Kidney epithelial cell (primary cell): ENCODE measurements around the gene IP6K3. TPM values are rescaled to one million over a fixed set of nuclear protein-coding genes. Genes with fewer than 3 reads are reported as not detected.

Source experiments
- DNase-seq: peaks from one replicate; pipeline ENCODE4 v3.0.0-alpha.2; 2010; ENCODE audit warnings: low read depth
- H3K27me3 ChIP-seq: 2 replicates; pipeline ENCODE4 v1.6.0; 2011; ENCODE audit warnings: low read length; ENCODE audit not compliant: control insufficient read depth, insufficient read depth
- H3K36me3 ChIP-seq: 2 replicates; pipeline ENCODE4 v1.5.1; 2011; ENCODE audit warnings: low read length; ENCODE audit not compliant: control insufficient read depth, insufficient read depth
- H3K4me3 ChIP-seq: 2 replicates; pipeline ENCODE4 v1.5.1; 2011; ENCODE audit warnings: low read depth, mild to moderate bottlenecking, control low read depth, low read length
- total RNA-seq: library from RNA; depleted of rRNA; stranded (reverse); fragments of >200 nt; gene quantifications from 2 replicates; pipeline ENCODE4 v1.2.3, GENCODE V29; 2015
- TF ChIP-seq, protein P1 (sequence below): IDR thresholded peaks from 2 replicates; pipeline ENCODE4 v1.5.1; 2011; ENCODE audit warnings: mild to moderate bottlenecking, moderate library complexity, low read length, control low read depth, inconsistent platforms; ENCODE audit not compliant: insufficient read depth, poor library complexity, severe bottlenecking

IP6K3 gene
- total RNA-seq, 1 donor from 2014 or later = 0.29 TPM

DNA sequence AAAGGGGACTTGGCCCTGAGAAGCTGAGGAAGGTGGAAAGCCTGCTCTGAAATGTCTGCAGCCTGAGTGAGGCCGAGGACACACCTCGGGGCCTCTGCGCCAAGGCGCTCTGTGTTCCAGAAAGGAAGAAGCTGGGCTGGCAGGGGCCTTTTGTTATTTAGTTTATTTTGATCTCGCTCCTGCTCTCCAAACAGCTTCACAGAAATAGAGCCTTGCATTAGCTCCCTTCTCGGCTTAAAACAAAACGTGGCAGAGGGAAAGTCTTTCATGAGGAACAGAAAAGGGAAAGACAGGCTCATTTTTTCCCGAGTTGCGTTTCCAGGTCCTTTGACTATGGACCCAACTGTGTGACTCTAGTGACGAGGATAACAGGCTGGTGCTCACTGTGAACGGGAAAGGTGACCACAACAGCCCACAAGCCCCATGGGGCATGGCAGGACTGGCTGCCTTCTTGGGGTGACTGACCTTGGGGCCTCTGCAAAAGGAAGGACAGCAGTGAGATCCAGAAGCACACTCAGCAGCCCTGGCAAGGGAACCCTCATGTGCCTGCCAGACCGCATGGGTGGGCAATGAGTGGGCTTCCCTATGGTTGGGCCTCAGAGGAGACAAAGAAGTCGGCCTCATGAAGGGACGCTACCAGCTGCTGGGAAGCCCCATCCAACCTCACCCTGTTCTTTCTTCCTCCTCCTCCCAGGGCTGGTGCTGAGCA is 23.6 kb upstream of the IP6K3 start:
- Histone ChIP-seq H3K4me3 (no peak overlapping the region), H3K36me3 (peaks cover 3% of the 10 kb centered on the region), H3K27me3 (no peaks in the 10 kb centered on the region)
- TF ChIP-seq, protein P1, sequence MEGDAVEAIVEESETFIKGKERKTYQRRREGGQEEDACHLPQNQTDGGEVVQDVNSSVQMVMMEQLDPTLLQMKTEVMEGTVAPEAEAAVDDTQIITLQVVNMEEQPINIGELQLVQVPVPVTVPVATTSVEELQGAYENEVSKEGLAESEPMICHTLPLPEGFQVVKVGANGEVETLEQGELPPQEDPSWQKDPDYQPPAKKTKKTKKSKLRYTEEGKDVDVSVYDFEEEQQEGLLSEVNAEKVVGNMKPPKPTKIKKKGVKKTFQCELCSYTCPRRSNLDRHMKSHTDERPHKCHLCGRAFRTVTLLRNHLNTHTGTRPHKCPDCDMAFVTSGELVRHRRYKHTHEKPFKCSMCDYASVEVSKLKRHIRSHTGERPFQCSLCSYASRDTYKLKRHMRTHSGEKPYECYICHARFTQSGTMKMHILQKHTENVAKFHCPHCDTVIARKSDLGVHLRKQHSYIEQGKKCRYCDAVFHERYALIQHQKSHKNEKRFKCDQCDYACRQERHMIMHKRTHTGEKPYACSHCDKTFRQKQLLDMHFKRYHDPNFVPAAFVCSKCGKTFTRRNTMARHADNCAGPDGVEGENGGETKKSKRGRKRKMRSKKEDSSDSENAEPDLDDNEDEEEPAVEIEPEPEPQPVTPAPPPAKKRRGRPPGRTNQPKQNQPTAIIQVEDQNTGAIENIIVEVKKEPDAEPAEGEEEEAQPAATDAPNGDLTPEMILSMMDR = no peak
- no peak for DNase-seq

DNA sequence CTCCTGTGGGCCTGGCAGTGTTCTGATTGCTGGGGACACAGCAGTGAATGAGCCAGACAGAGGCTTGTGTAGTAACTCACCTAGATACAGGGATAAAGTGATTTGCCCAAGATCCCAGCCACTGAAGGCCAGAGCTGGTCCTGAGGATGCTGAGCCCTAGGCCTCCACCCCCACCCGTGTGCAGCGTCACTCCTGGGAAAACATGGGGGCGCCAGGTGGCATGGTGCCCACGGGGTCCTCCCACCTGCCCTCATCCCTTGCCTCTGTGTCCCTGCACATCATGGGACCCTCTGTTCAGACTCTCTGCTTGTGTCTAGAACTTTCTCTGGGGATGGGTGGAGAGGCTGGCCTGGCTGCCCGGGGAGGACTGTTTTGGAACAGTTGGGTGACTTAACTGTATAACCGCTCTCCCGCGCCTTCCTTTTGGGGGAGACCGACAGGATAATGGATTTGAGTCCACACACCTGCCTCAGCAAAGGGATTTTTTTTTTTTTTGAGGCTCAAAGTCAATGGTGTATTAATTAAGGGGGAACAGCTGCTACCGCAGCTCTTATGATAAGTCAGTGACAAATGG is 22.6 kb upstream of the IP6K3 start:
- Histone ChIP-seq H3K36me3 (peaks cover 1% of the 10 kb centered on the region), H3K27me3 (no peaks in the 10 kb centered on the region), H3K4me3 (no peak overlapping the region)
- DNase-seq = no peak
- TF ChIP-seq, protein P1 = no peak

DNA sequence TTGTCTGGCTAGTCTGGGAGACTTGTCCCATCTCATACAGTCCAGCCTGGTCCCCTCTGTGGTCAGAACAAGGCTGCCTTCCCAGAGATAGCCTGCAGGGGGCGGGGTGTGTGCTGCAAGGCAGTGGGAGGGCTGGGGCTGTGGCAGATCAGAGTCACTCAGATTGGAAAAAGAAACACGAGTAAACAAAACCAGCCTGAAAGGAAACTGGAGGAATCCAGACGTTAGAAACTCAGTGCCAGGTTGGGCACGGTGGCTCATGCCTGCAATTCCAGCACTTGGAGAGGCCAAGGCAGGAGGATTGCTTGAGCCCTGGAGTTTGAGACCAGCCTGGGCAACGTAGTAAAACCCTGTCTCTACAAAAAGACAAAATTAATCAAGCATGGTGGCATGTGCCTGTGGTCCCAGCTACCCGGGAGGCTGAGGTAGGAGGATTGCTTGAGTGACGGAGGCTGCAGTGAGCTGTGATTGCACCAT is 22.0 kb upstream of the IP6K3 start:
- DNase-seq = no peak
- H3K4me3 ChIP-seq = no peak overlapping the region
- H3K27me3 ChIP-seq = no peaks in the 10 kb centered on the region
- TF ChIP-seq, protein P1 = peak; percentile 94
- peaks cover 1% of the 10 kb centered on the region for H3K36me3 ChIP-seq

DNA sequence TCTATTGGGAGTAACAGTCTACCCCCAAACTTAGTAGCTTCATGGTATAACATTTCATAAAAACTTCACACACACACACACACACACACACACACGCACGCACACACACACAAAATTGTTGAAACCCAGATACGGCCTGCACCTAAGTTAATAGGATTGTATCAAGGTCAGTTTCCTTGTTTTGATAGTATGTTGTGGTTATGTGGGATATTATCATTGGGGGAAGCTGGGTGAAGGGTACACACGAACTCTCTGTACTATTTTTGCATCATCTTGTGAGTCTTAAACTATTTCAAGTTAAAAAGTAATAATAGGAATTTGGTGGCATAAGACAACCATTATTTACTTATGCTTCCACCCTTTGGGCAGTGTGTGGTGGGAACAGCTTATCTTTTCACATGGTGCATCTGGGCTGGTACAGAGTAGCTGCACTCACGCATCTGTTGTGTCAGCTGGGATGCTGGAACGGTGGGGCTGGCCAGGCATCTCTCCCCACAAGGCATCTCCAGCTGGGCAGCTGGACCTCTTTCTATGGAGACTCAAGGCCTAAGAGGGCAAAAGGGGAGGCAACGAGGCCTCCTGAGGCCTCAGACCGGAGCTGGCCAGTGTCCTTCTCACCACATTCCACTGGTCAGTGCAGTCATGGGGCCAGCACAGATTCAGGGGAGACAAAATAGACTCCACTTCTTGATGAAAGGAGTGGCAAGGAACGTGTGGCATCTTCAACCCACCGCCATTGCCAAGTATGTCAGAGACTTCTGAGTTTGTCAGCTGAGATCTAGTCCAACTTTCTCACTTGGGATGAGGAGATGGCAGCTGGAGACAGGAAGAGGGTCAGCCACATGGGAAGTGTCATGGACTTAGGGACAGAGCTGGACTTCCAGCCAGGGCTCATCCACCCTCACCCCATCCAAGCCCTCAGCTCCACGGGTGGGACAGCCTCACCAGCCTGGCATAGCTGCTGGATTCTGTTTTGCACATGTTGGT is 20.5 kb upstream of the IP6K3 start:
- Histone ChIP-seq H3K4me3 (no peak overlapping the region), H3K27me3 (no peaks in the 10 kb centered on the region), H3K36me3 (no peaks in the 10 kb centered on the region)
- DNase-seq = no peak
- TF ChIP-seq, protein P1 = no peak

DNA sequence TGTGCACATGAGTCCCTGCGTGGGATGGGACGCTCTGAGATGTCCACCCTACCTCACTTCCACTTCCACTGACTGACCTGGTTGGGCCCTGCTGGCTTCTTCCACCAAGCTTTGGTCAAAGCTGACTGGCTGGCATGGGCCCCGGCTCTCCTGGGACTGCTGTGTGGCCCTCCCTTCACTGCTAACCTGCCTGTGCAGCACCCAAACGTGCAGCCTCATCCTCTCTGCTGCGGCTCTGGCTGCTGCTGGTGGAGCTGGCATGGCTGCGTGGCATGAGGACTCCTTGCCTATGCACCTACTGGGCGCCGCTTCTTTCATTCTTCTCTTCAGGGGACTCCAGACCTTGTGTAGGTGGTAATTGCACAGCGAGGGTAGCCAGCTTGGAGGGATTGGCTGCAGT is 18.7 kb upstream of the IP6K3 start:
- Histone ChIP-seq H3K27me3 (no peaks in the 10 kb centered on the region), H3K36me3 (no peaks in the 10 kb centered on the region), H3K4me3 (no peak overlapping the region)
- TF ChIP-seq, protein P1 = no peak
- no peak for DNase-seq
